HG03432 (cell line): ENCODE results near the gene KCTD13.
"Not testable (repeated sequence)": the region's sequence is repeated elsewhere in the genome, so short reads cannot be mapped to it uniquely, and the experiment has no call there.

Experiments used
- ATAC-seq: cut with Tn5 transposase; IDR thresholded peaks from one replicate; pipeline ENCODE4 v1.9.1; 2021; ENCODE audit warnings: mild to moderate bottlenecking, moderate library complexity; ENCODE audit not compliant: unreplicated experiment

Gene KCTD13

DNA sequence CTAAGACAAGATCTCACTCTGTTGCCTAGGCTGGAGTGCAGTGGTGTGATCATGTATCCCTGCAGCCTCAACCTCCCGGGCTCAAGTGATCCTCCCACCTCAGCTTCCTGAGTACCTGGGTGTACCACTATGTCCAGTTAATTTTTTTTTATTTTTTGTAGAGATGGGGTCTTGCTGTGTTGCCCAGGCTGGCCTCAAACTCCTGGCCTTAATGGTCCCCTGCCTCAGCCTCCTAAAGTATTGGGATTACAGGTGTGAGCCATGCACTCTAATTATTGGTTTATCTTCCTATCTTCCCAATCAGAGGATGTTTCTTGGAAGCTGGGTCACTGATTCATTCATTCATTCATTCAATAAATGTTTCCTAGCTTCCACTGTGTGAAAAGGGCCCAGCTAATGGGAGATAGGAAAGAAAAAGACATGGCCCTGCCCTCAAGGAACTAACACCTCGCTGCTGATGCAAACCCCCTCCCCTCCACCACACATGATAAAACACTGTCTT, 17.3 kb downstream of the KCTD13 start:
- ATAC-seq = no peak

DNA sequence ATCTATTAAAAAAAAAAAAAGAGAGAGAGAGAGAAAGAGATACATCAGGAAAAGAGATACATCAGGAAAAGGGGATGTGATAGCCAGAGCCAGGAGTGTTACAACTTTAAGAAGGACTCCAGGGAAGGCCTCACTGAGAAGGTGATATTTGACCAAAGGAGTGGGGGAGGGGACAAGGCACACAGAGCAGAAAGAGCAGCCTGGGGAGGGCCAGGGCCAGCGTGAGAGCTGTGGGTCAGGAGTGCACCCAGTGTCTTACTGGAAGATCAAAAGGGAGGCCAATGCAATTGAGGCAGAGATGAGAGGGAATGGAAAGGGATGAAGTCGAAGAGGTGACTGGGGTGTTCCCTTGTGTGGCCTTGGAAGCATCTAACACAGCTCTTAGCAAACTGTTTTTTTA, 18.1 kb downstream of the KCTD13 start:
- no peak for ATAC-seq

- ATAC-seq = no peak
Measured at GRCh38 chr16:29906520-29907244, 19.3 kb downstream of the KCTD13 start.

DNA sequence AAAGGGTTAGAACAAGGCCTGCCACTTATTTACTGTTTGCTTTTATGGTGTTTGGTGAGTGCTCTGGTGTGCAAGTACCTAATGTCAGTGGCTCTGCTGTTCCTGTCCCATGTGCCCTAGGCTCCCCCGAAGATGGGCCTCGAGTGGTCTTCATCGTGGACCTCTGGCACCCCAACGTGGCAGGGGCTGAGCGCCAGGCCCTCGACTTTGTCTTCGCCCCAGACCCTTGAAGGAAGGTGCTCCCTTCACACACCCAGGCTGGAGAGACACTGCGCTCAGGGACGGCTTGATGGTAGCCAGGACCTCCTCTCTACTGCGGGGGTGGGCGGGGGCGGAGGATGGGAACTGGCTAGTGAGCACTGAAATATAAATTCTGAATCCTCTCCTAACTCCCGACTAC, 20.4 kb downstream of the KCTD13 start:
- no peak for ATAC-seq

- no peak for ATAC-seq
Measured at GRCh38 chr16:29904947-29905346, 21.1 kb downstream of the KCTD13 start.

DNA sequence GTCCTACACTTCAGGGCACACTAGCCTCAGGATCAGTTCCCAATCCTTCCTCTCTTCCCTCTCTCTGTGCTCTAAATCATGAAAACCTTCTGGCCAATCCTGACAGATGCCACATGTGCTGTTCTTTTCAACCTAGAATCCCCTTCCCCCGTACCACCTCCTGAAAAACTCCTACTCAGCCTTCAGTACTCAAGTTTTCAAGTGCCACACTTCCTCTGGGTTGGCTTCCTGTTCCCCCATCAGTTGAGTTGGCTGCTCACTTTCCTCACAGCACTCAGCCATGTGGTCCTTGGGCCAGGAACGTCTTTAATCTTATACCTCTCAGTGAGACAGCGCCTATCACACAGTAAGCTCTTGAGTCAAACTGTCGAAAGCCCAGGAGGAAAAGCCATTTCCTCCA, 22.4 kb downstream of the KCTD13 start:
- ATAC-seq = no peak

GRCh38 chr16:29901607-29901945, 24.4 kb downstream of the KCTD13 start:
- no peak for ATAC-seq

GRCh38 chr16:29900888-29901606, 25.0 kb downstream of the KCTD13 start:
- no peak for ATAC-seq

GRCh38 chr16:29900102-29900887, 25.7 kb downstream of the KCTD13 start, which contains the start of gene ASPHD1:
Gene ASPHD1 (plus strand): TSS chr16:29900488. CDS start chr16:29900972, 484 bp downstream.
- ATAC-seq = peak; percentile 66

GRCh38 chr16:29899516-29900101, 26.4 kb downstream of the KCTD13 start, which contains the start of gene SEZ6L2:
Gene SEZ6L2 (minus strand): TSS chr16:29899550. CDS start chr16:29899019, 531 bp downstream.
- ATAC-seq = no peak

- no peak for ATAC-seq
Measured at GRCh38 chr16:29898804-29899515, 27.1 kb downstream of the KCTD13 start.

DNA sequence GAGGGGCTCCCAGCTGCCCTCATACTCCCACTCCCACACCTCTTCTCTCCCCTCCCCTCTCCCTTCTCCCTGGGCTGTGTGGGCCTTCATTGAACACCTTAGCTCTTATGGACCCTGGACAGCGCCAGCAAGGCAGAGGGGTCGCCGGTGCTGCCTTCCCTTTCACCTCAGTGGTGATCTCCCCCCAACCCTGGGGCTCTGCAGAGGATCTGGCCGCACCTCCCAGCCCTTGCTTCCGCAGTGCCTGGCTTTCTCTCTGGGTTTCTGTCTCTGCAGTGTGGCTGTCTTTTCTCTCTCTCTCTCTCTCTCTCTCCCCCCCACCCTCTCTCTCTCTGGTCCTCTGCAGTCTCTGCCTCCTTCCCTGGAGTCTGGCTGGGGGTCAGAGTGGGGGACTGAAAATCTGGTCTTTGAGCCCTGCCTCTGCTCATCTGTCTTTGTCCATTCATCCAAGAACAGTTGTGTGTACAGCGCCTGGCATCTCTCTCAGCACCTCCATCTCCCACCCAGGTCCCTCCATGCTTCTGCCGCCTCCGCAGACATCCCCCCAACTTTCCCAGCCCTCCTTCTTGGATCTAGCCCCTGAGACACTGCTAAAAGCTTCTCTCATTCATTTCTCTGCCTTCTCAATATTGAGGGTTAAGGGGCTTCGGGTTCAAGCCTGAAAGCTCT, 27.8 kb downstream of the KCTD13 start:
- no peak for ATAC-seq

GRCh38 chr16:29897333-29897732, 28.7 kb downstream of the KCTD13 start:
- no peak for ATAC-seq

- no peak for ATAC-seq
Measured at GRCh38 chr16:29896841-29897240, 29.2 kb downstream of the KCTD13 start.

- no peak for ATAC-seq
Measured at GRCh38 chr16:29894352-29894751, 31.7 kb downstream of the KCTD13 start.

- no peak for ATAC-seq
Measured at GRCh38 chr16:29893553-29893952, 32.5 kb downstream of the KCTD13 start.

DNA sequence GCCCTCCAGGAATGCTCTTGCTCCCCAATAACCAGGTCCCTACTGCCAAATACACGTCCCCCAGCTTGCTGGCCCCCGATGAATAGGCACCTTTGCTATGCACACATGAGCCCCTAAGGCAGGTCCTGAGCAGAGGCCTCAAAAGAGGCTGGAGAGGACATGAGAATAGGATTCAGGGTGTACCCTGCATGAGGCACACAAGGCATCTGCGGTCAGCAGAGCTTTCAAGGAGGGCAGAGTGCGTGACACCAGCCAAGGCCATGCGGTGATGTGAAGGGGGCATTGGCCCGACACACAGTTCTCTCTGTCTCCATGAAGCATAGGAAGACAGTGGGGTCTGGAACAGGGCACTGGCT, 33.6 kb downstream of the KCTD13 start:
- ATAC-seq = no peak

DNA sequence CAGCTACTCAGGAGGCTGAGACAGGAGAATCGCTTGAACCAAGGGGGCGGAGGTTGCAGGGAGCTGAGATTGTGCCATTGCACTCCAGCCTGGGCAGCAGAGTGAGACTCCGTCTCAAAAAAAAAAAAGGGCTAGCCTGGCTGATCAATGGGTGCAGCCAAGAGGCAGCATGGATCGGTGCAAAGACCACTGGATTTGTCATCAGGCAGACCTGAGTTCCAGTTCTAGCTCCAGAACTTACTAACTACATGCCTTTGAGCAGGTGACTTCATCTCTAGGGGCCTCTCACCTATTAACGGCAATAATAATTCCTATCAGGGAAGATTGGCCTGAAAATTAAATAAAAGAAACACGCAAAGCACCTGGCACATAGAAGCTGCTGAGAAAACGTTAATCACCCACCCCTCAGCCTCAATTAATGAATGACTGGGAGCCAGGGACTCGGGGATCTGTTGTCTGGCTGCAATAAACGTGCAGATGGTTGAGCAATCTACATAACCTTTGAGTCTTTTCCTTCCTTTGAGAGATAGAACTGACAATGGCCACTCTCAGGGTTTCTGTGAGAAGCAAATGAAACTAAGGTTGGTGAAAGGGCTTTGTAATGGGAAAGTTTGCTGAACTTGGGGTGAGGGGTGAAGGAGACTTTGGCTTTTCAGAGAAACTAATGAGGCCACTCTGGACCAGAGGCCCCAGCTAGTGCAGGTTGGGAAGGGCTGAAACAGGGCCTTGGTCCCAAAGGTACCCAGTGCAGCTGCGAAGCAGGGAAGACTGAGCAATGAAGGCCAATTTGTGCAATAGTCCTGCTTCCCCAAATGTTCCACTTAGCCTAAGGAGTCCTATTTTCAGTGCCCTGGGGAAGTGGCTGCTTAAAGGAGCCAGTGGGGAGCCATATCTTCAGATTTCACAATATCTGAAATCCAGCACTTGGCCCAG, 34.2 kb downstream of the KCTD13 start:
- ATAC-seq = no peak

DNA sequence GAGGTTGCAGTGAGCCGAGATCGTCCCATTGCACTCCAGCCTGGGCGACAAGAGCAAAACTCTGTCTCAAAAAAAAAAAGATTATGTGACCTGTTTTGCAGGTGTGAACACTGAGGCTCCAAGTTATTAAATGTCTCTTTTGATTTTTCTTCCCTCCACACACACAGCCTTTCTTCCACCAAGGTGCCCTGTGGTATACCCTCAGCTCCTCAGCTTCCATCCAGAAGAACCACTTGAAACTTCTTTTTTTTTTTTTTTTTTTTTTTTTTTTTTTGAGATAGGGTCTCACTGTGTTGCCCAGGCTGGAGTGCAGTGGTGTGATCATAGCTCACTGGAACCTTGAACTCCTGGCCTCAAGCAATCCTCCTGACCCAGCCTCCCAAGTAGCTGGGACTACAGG, 36.7 kb downstream of the KCTD13 start:
- not testable (repeated sequence) for ATAC-seq
